ENCODE results near the gene CCDC12.

DNA sequence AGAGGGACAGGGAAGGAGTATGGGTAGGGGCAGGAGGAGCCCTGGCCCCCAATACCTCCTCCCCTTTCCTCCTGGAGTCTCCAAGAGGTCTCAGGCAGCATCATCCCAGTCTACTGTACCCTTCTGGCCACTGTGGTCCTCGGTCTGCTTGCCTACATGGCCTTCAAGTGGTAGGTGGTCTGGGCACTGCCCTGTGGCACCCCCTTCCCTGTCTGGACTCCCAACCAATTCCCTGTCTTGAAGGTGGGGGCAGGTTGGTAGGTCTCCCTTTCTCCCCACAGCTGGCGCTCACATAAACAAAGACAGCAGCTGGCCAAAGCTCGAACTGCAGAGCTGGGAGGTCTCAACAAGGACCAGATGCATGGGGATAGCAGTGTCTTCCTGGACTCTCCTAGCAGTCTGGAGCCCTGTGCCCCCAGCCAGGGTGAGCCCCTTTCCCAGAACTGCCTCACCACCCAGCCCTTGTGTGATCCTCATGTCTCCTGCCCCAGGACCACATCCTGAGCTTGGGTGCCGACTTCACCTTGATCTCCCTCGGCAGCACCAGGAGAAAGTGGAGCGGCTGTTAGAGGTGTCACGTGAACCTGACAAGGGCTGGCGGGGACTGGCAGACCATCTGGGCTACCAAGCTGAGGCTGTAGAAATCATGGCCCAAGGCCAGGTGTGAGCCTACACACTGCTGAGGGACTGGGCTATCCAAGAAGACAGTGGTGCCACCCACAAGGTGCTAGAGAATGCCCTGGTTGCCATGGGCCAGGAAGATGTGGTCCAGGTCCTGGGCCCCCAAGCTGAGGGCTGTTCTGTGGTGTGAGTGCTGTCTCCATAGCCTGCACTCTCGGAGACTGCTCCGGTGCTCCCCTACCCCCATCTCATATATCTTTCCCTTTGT is 36.0 kb upstream of the CCDC12 start:
- TF ChIP-seq, protein P1, sequence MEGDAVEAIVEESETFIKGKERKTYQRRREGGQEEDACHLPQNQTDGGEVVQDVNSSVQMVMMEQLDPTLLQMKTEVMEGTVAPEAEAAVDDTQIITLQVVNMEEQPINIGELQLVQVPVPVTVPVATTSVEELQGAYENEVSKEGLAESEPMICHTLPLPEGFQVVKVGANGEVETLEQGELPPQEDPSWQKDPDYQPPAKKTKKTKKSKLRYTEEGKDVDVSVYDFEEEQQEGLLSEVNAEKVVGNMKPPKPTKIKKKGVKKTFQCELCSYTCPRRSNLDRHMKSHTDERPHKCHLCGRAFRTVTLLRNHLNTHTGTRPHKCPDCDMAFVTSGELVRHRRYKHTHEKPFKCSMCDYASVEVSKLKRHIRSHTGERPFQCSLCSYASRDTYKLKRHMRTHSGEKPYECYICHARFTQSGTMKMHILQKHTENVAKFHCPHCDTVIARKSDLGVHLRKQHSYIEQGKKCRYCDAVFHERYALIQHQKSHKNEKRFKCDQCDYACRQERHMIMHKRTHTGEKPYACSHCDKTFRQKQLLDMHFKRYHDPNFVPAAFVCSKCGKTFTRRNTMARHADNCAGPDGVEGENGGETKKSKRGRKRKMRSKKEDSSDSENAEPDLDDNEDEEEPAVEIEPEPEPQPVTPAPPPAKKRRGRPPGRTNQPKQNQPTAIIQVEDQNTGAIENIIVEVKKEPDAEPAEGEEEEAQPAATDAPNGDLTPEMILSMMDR (IDR thresholded peaks at IDR 0.05; ENCODE audit: insufficient read depth, low read length) = no peak
- no peak for TF ChIP-seq GABPA (IDR thresholded peaks at IDR 0.05; ENCODE audit: low read depth)
- no peak for TF ChIP-seq POLR2AphosphoS5 (IDR thresholded peaks at IDR 0.05; ENCODE audit: low read depth)
- TF ChIP-seq SPI1 (IDR thresholded peaks at IDR 0.05; ENCODE audit: borderline replicate concordance, low read depth) = no peak

Data from HL-60 (cell line).